Peyer's patch (tissue), 4 donors: ENCODE results near the gene COX14.
A peak's percentile ranks its signal among the peaks of the same experiment; 100 is the strongest.

Experiments used
- POLR2A ChIP-seq, 2 donors: fragments of 450-650 bp; IDR thresholded peaks; one replicate each; pipeline ENCODE4 v1.5.1; 2017; ENCODE audit warnings: antibody characterized with exemption in 2 of 2, mild to moderate bottlenecking in 2 of 2, moderate library complexity in 2 of 2
- TF ChIP-seq, protein P1 (sequence below), 6 experiments: fragments of 450-650 bp in 4 of 6; fragments of 200-600 bp in 2 of 6; sonication (generic) in 1 of 6; IDR thresholded peaks; one replicate each; pipeline ENCODE4 v1.5.1; 2017 to 2019; ENCODE audit warnings: antibody characterized with exemption in 6 of 6, mild to moderate bottlenecking in 3 of 6, moderate library complexity in 1 of 6

GRCh38 chr12:50088577-50089335 lies 23.3 kb upstream of the COX14 start:
- TF ChIP-seq, protein P1, sequence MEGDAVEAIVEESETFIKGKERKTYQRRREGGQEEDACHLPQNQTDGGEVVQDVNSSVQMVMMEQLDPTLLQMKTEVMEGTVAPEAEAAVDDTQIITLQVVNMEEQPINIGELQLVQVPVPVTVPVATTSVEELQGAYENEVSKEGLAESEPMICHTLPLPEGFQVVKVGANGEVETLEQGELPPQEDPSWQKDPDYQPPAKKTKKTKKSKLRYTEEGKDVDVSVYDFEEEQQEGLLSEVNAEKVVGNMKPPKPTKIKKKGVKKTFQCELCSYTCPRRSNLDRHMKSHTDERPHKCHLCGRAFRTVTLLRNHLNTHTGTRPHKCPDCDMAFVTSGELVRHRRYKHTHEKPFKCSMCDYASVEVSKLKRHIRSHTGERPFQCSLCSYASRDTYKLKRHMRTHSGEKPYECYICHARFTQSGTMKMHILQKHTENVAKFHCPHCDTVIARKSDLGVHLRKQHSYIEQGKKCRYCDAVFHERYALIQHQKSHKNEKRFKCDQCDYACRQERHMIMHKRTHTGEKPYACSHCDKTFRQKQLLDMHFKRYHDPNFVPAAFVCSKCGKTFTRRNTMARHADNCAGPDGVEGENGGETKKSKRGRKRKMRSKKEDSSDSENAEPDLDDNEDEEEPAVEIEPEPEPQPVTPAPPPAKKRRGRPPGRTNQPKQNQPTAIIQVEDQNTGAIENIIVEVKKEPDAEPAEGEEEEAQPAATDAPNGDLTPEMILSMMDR (IDR thresholded peaks at IDR 0.05) = peak; percentile 67 to 87 (median 78)
- no peak for TF ChIP-seq POLR2A (IDR thresholded peaks at IDR 0.05)
